Caco-2 (cell line): ENCODE data around the gene LRRFIP1. TPM values are rescaled to one million over a fixed set of nuclear protein-coding genes. Genes with fewer than 3 reads are reported as not detected.

Experiments
- BruUV-seq: library from RNA; stranded (reverse); fragments of 400-500 nt; replicated peaks from 2 replicates; lab custom pipeline; 2021; lab: Mats Ljungman, UMichigan
- CTCF ChIA-PET: fragments of 300-600 bp; sonication (Branson Sonifier 250); formaldehyde crosslinking; loops from one replicate; lab custom pipeline; 2022; ENCODE audit warnings: antibody characterized with exemption; lab: Charles Lee
- POLR2A ChIA-PET: fragments of 300-600 bp; sonication (Branson Sonifier 250); formaldehyde crosslinking; loops from one replicate; lab custom pipeline; 2022; ENCODE audit warnings: antibody characterized with exemption; lab: Charles Lee
- DNase-seq, 2 experiments: peaks; one replicate each; pipeline versions ENCODE4 v3.0.0 to v3.0.0-alpha.2; 2020 to 2022
- H3K27me3 ChIP-seq: replicated peaks from 2 replicates; pipeline ENCODE4 v1.6.0; 2011; ENCODE audit warnings: low read length; ENCODE audit not compliant: control insufficient read depth, insufficient read depth
- H3K36me3 ChIP-seq: 2 replicates; pipeline ENCODE4 v1.5.1; 2011; ENCODE audit warnings: low read length; ENCODE audit not compliant: control insufficient read depth, insufficient read depth
- H3K4me1 ChIP-seq: fragments of 250-450 bp; sonication (Bioruptor Pico); 2 replicates; pipeline ENCODE4 v1.5.1; 2020; ENCODE audit warnings: mild to moderate bottlenecking
- H3K4me3 ChIP-seq: 2 replicates; pipeline ENCODE4 v1.5.1; 2011; ENCODE audit warnings: low read depth, mild to moderate bottlenecking, control low read depth, low read length
- H3K9me3 ChIP-seq: fragments of 250-450 bp; sonication (Bioruptor Pico); 2 replicates; pipeline ENCODE4 v1.5.1; 2020; ENCODE audit warnings: mild to moderate bottlenecking, moderate library complexity
- H3K27ac Mint-ChIP-seq: one replicate; pipeline ENCODE4 v1.8.0; 2022; ENCODE audit warnings: mixed read lengths; ENCODE audit not compliant: unreplicated experiment
- H3K27me3 Mint-ChIP-seq: one replicate; pipeline ENCODE4 v1.8.0; 2022; ENCODE audit warnings: mixed read lengths; ENCODE audit not compliant: insufficient read depth, unreplicated experiment
- H3K36me3 Mint-ChIP-seq: one replicate; pipeline ENCODE4 v1.8.0; 2022; ENCODE audit warnings: mild to moderate bottlenecking, mixed read lengths; ENCODE audit not compliant: insufficient read depth, unreplicated experiment
- H3K4me1 Mint-ChIP-seq: one replicate; pipeline ENCODE4 v1.8.0; 2022; ENCODE audit warnings: low read depth, mixed read lengths; ENCODE audit not compliant: unreplicated experiment
- H3K4me3 Mint-ChIP-seq: one replicate; pipeline ENCODE4 v1.8.0; 2022; ENCODE audit warnings: mild to moderate bottlenecking, moderate library complexity, mixed read lengths; ENCODE audit not compliant: unreplicated experiment
- H3K9me3 Mint-ChIP-seq: one replicate; pipeline ENCODE4 v1.8.0; 2022; ENCODE audit warnings: mixed read lengths; ENCODE audit not compliant: unreplicated experiment
- intact Hi-C: fragments of 100-400 bp; cut with micrococcal nuclease; formaldehyde crosslinking; loops from one replicate; pipeline ENCODE4 v1.10.0; 2022; ENCODE audit not compliant: unreplicated experiment
- total RNA-seq: library from RNA; stranded (reverse); gene quantifications from 2 replicates; pipeline ENCODE4 v1.2.3, GENCODE V29; 2022
- TF ChIP-seq, protein P1 (sequence below), 2 experiments: fragments of 200-600 bp in 1 of 2; IDR thresholded peaks; 1 replicate in 1 of 2; 2 replicates in 1 of 2; pipeline versions ENCODE4 v1.5.1 to v1.8.0; 2011 to 2022; ENCODE audit warnings: antibody characterized with exemption in 1 of 2, control low read depth in 1 of 2, inconsistent platforms in 1 of 2, low read depth in 1 of 2, low read length in 1 of 2, mild to moderate bottlenecking in 1 of 2, moderate library complexity in 1 of 2; ENCODE audit not compliant: insufficient read depth in 1 of 2, severe bottlenecking in 1 of 2, unreplicated experiment in 1 of 2

LRRFIP1 gene
- total RNA-seq, 1 experiment from 2014 or later: 37.1 TPM

DNA sequence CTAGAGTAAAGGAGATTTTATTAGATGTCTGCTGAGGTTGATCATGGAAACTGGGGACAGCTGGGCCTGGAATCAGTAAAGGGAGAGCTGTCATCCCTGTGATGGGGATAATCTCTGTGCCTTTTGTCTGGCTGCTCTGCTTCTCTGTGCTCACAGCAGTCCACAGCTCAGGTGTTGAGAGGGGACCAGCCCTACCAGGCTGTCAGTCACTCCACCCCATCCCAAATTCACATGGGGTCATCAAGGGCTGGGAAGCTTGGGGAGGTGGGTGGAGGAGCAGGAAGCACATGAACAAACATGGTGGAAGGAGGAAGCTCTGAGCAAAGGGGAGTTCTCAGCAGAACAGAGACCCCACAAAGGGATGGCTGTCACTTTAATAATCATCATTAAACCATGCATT is 13.7 kb upstream of the LRRFIP1 start:
- H3K4me3 Mint-ChIP-seq: peak overlapping the region; percentile 54
- H3K36me3 Mint-ChIP-seq: peaks cover 4% of the 10 kb centered on the region
- intact Hi-C loops: loop anchor here (1.0 to 5.0 kb wide), 4 partner anchors 18 to 79 kb away; partner anchors contain the start of gene RAB17
- H3K27me3 Mint-ChIP-seq: no peaks in the 10 kb centered on the region
- peaks cover 34% of the 10 kb centered on the region for H3K4me1 ChIP-seq
- no peak for DNase-seq
- CTCF ChIA-PET: interaction anchor here (1.7 kb wide), 1 partner anchor 12 kb away, joined by 4 read pairs; no protein-coding TSS in a partner anchor
- POLR2A ChIA-PET: interaction anchor here (0.6 kb wide), 1 partner anchor 82 kb away, joined by 3 read pairs; no protein-coding TSS in a partner anchor
- no peaks in the 10 kb centered on the region for H3K9me3 Mint-ChIP-seq
- peak overlapping the region; percentile 88 for H3K27ac Mint-ChIP-seq
- TF ChIP-seq, protein P1, sequence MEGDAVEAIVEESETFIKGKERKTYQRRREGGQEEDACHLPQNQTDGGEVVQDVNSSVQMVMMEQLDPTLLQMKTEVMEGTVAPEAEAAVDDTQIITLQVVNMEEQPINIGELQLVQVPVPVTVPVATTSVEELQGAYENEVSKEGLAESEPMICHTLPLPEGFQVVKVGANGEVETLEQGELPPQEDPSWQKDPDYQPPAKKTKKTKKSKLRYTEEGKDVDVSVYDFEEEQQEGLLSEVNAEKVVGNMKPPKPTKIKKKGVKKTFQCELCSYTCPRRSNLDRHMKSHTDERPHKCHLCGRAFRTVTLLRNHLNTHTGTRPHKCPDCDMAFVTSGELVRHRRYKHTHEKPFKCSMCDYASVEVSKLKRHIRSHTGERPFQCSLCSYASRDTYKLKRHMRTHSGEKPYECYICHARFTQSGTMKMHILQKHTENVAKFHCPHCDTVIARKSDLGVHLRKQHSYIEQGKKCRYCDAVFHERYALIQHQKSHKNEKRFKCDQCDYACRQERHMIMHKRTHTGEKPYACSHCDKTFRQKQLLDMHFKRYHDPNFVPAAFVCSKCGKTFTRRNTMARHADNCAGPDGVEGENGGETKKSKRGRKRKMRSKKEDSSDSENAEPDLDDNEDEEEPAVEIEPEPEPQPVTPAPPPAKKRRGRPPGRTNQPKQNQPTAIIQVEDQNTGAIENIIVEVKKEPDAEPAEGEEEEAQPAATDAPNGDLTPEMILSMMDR (IDR thresholded peaks at IDR 0.05; ENCODE audit: insufficient read depth in 1 of 2, low read depth in 1 of 2, low read length in 1 of 2, severe bottlenecking in 1 of 2, unreplicated experiment in 1 of 2): no peak
- no TSS peak for BruUV-seq
- peaks cover 42% of the 10 kb centered on the region for H3K4me1 Mint-ChIP-seq
- H3K27me3 ChIP-seq: no peaks in the 10 kb centered on the region
- H3K36me3 ChIP-seq: no peaks in the 10 kb centered on the region
- H3K4me3 ChIP-seq: no peak overlapping the region
- H3K9me3 ChIP-seq: no peaks in the 10 kb centered on the region

DNA sequence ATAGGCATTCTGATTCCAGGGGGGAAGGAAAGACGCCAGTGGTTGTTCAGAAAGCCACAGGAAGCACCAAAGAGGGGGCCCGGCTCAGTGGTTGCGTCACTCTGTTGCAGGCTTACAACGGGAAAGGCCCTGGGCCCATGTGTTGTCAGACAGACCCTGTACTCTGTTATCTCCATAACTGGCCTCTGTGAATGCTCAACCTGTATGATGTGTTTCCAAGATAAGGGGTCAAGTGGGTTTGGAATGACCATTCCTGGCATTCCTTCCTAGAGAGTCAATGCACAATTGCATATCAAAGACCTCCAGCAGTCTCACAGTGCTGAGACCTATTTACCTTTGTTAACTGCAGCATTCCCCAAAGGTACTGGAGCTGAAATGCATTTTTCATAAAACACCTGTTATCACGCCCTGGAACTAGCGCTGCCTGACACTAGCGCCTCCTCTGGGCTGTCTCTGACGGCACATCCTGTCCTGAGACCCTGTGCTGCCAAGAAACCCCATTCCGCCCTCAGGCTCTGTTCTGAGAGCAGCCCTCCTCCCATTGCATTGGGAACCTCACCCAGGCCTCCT is 13.2 kb upstream of the LRRFIP1 start:
- Mint-ChIP-seq H3K4me1 (peaks cover 42% of the 10 kb centered on the region), H3K27ac (peak overlapping the region; percentile 88), H3K9me3 (no peaks in the 10 kb centered on the region), H3K36me3 (peaks cover 4% of the 10 kb centered on the region), H3K4me3 (peak overlapping the region; percentile 54), H3K27me3 (no peaks in the 10 kb centered on the region)
- BruUV-seq: no TSS peak
- ChIA-PET POLR2A (interaction anchor here (0.6 kb wide), 1 partner anchor 14 kb away, joined by 3 read pairs; no protein-coding TSS in a partner anchor), CTCF (interaction anchor here (1.2 to 1.7 kb wide), 2 partner anchors 12 to 19 kb away, joined by 3 to 4 read pairs; no protein-coding TSS in a partner anchor)
- Histone ChIP-seq H3K4me1 (peaks cover 34% of the 10 kb centered on the region), H3K4me3 (no peak overlapping the region), H3K9me3 (no peaks in the 10 kb centered on the region), H3K27me3 (no peaks in the 10 kb centered on the region), H3K36me3 (no peaks in the 10 kb centered on the region)
- DNase-seq: peak; percentile 87 to 91
- TF ChIP-seq, protein P1 (IDR thresholded peaks at IDR 0.05; ENCODE audit: insufficient read depth in 1 of 2, low read depth in 1 of 2, low read length in 1 of 2, severe bottlenecking in 1 of 2, unreplicated experiment in 1 of 2): peak; percentile 30 to 59
- intact Hi-C loops: loop anchor here (1.0 to 5.0 kb wide), 4 partner anchors 19 to 78 kb away; partner anchors contain the start of gene RAB17

DNA sequence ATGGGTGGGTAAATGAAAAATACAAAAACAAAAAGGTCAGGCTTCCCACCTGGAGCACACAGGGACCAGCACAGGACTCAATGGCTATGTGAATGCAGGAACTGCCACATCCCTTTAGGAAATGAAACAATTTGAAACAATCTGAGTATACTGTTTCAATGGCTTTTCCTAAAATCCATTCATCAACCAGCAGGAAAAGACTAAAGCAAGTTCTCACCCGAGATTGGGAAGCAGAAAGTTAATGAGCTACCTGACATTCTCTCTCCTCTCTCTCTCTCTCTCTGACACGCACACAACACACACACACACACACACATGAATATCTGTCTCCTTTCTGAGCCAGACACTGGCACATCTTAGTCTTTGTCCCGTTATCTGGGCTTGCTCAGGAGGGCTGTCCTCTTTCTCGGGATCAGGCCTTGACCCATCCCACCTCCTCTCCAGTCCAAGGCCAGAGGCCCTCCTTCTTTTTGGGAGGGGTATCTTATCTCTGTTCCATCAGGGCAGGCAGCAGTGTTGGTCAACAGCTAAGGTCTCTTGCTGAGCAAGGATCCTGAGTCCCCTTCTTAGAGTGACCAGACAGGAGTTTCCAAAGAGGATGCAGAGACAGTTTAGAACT is 11.6 kb upstream of the LRRFIP1 start:
- Histone ChIP-seq H3K4me3 (no peak overlapping the region), H3K27me3 (no peaks in the 10 kb centered on the region), H3K9me3 (no peaks in the 10 kb centered on the region), H3K36me3 (no peaks in the 10 kb centered on the region), H3K4me1 (peaks cover 34% of the 10 kb centered on the region)
- Mint-ChIP-seq H3K4me1 (peaks cover 31% of the 10 kb centered on the region), H3K36me3 (peaks cover 4% of the 10 kb centered on the region), H3K27ac (peak overlapping the region; percentile 60), H3K9me3 (no peaks in the 10 kb centered on the region), H3K4me3 (no peak overlapping the region), H3K27me3 (no peaks in the 10 kb centered on the region)
- DNase-seq: no peak
- intact Hi-C loops: no loop called here
- TF ChIP-seq, protein P1 (IDR thresholded peaks at IDR 0.05; ENCODE audit: insufficient read depth in 1 of 2, low read depth in 1 of 2, low read length in 1 of 2, severe bottlenecking in 1 of 2, unreplicated experiment in 1 of 2): no peak
- POLR2A ChIA-PET: no interaction called here
- CTCF ChIA-PET: interaction anchor here (1.4 kb wide), 1 partner anchor 140 kb away, joined by 3 read pairs; no protein-coding TSS in a partner anchor
- BruUV-seq: no TSS peak
